K562 (cell line): Measurements from ENCODE around the gene KMT2E. TPM values are rescaled to one million over a fixed set of nuclear protein-coding genes. Genes with fewer than 3 reads are reported as not detected.

Source experiments
- ATF6 ChIP-seq: sonication (generic); formaldehyde crosslinking; IDR thresholded peaks from 2 replicates; pipeline ENCODE4 v1.4.0; 2020; ENCODE audit warnings: mild to moderate bottlenecking, missing genetic modification reagents
- CREB3 ChIP-seq: fragments of 450-650 bp; conservative IDR thresholded peaks from 2 replicates; pipeline ENCODE4 v1.6.1; 2016; ENCODE audit warnings: missing genetic modification characterization, low read depth, mild to moderate bottlenecking, missing compliant biosample characterization, moderate library complexity
- EP400 ChIP-seq: fragments of 450-650 bp; IDR thresholded peaks from 2 replicates; pipeline ENCODE4 v1.6.1; 2017; ENCODE audit warnings: antibody characterized with exemption, mild to moderate bottlenecking, moderate library complexity
- FOXJ3 ChIP-seq: sonication (generic); formaldehyde crosslinking; IDR thresholded peaks from 2 replicates; pipeline ENCODE4 v1.4.0; 2020; ENCODE audit warnings: mild to moderate bottlenecking, missing genetic modification reagents
- HDAC3 ChIP-seq: fragments of 450-650 bp; IDR thresholded peaks from 2 replicates; pipeline ENCODE4 v1.6.1; 2018; ENCODE audit warnings: borderline replicate concordance, mild to moderate bottlenecking, moderate library complexity; ENCODE audit not compliant: partially characterized antibody
- HEY1 ChIP-seq: fragments of 250-450 bp; sonication (Bioruptor Pico); IDR thresholded peaks from 2 replicates; pipeline ENCODE4 v1.5.0; 2020; ENCODE audit warnings: mild to moderate bottlenecking, moderate library complexity, borderline replicate concordance
- ILF3 ChIP-seq: fragments of 450-650 bp; IDR thresholded peaks from 2 replicates; pipeline ENCODE4 v1.6.1; 2018; ENCODE audit warnings: antibody characterized with exemption, mild to moderate bottlenecking, moderate library complexity, borderline replicate concordance
- MTA2 ChIP-seq: fragments of 450-650 bp; IDR thresholded peaks from 2 replicates; pipeline ENCODE4 v1.6.1; 2016; ENCODE audit warnings: low read depth
- NR4A1 ChIP-seq, 2 experiments: fragments of 250-450 bp in 1 of 2; fragments of 450-650 bp in 1 of 2; sonication (Bioruptor Pico) in 1 of 2; IDR thresholded peaks; 2 replicates each; pipeline versions ENCODE4 v1.4.0 to v1.6.1; 2016 to 2020; ENCODE audit warnings: mild to moderate bottlenecking in 2 of 2, missing compliant biosample characterization in 1 of 2, missing genetic modification characterization in 1 of 2, moderate library complexity in 1 of 2
- PHB2 ChIP-seq: fragments of 450-650 bp; IDR thresholded peaks from 2 replicates; pipeline ENCODE4 v1.6.1; 2017; ENCODE audit warnings: low read depth
- SIRT6 ChIP-seq: IDR thresholded peaks from one replicate; pipeline ENCODE4 v1.6.1; 2012; ENCODE audit warnings: low read depth, mild to moderate bottlenecking, control low read depth, inconsistent platforms, low read length, moderate library complexity
- SMARCB1 ChIP-seq: IDR thresholded peaks from 2 replicates; pipeline ENCODE4 v1.6.1; 2011; ENCODE audit warnings: improper control_type of control experiment, low read depth; ENCODE audit not compliant: insufficient read length
- SMARCE1 ChIP-seq: fragments of 450-650 bp; IDR thresholded peaks from 2 replicates; pipeline ENCODE4 v1.7.1; 2016; ENCODE audit warnings: mild to moderate bottlenecking
- TEAD1 ChIP-seq, 2 experiments: fragments of 450-650 bp in 1 of 2; sonication (generic) in 1 of 2; formaldehyde crosslinking; IDR thresholded peaks; 2 replicates each; pipeline versions ENCODE4 v1.4.0 to v1.8.0; 2020 to 2022; ENCODE audit warnings: mild to moderate bottlenecking in 2 of 2, missing genetic modification reagents in 1 of 2
- ZBTB49 ChIP-seq: sonication (generic); formaldehyde crosslinking; IDR thresholded peaks from 2 replicates; pipeline ENCODE4 v1.8.0; 2022; ENCODE audit warnings: missing genetic modification reagents, mild to moderate bottlenecking, borderline replicate concordance
- ZBTB5 ChIP-seq: fragments of 450-650 bp; IDR thresholded peaks from 2 replicates; pipeline ENCODE4 v1.6.1; 2017; ENCODE audit warnings: antibody characterized with exemption
- ZFP1 ChIP-seq: fragments of 450-650 bp; formaldehyde crosslinking; IDR thresholded peaks from 2 replicates; pipeline ENCODE4 v1.4.0; 2020; ENCODE audit warnings: mild to moderate bottlenecking, mixed read lengths
- ZNF23 ChIP-seq: fragments of 250-450 bp; sonication (Bioruptor Pico); IDR thresholded peaks from 2 replicates; pipeline ENCODE4 v1.4.0; 2020; ENCODE audit warnings: mild to moderate bottlenecking
- ZNF584 ChIP-seq: fragments of 200-800 bp; sonication (Bioruptor generic); IDR thresholded peaks from 2 replicates; pipeline ENCODE4 v1.6.1; 2016; ENCODE audit warnings: low read depth, mild to moderate bottlenecking, missing genetic modification characterization, missing compliant biosample characterization
- ZSCAN32 ChIP-seq: fragments of 450-650 bp; formaldehyde crosslinking; IDR thresholded peaks from 2 replicates; pipeline ENCODE4 v1.4.0; 2020; ENCODE audit warnings: mild to moderate bottlenecking, moderate library complexity
- polyA plus RNA-seq, 8 experiments: library from polyadenylated mRNA; depleted of rRNA in 4 of 8; stranded (reverse) in 5 of 8; unstranded in 3 of 8; fragments of >200 nt; fragmentation: Nextera tagmentation in 2 of 8; fragmentation: Illumina TruSeq in 1 of 8; extraction: Ambion mirVana in 2 of 8; extraction: Trizol in 1 of 8; gene quantifications; 2 replicates each; pipeline versions ENCODE4 v1.2.1 to v1.2.3, GENCODE V29; 2011 to 2014; ENCODE audit warnings: inconsistent platforms in 1 of 8, missing spikeins in 1 of 8
- total RNA-seq, 7 experiments: library from RNA; depleted of rRNA in 6 of 7; stranded (reverse); fragments of >200 nt in 6 of 7; fragmentation: Illumina TruSeq in 2 of 7; extraction: Trizol in 2 of 7; gene quantifications; 2 replicates each; pipeline versions ENCODE4 v1.2.1 to v1.2.3, GENCODE V29; 2011 to 2021; ENCODE audit warnings: low replicate concordance in 1 of 7

The KMT2E gene
- total and polyA plus RNA-seq, 9 of the 15 experiments (the other 6 are each of a cell fraction or from before 2014, with no cell fraction given): 8.9 to 55.3 (median 38.1) TPM

- TF ChIP-seq NR4A1 (CRISPR knock-in tag; IDR thresholded peaks at IDR 0.05): no peak
- TF ChIP-seq NR4A1 (tag; IDR thresholded peaks at IDR 0.05): no peak
- 0 out of 2 replicates have a peak, but pooled peaks have one; percentile 15 for TF ChIP-seq HEY1 (CRISPR knock-in tag)
- TF ChIP-seq MTA2: no peak
- no peak for TF ChIP-seq ILF3
- TF ChIP-seq SIRT6: no peak
- no peak for TF ChIP-seq ZFP1
- TF ChIP-seq TEAD1 (CRISPR knock-in tag; IDR thresholded peaks at IDR 0.05): peak in 1 of 2 experiments; percentile 61; a peak in 1 of 4 replicates
- no peak for TF ChIP-seq ATF6 (CRISPR knock-in tag)
- TF ChIP-seq EP400: 0 out of 2 replicates have a peak, but pooled peaks have one; percentile 14
- no peak for TF ChIP-seq SMARCE1
- TF ChIP-seq PHB2: no peak
- no peak for TF ChIP-seq SMARCB1
- peak; percentile 38 for TF ChIP-seq HDAC3
- TF ChIP-seq ZNF23 (CRISPR knock-in tag): 0 out of 2 replicates have a peak, but pooled peaks have one; percentile 39
- TF ChIP-seq CREB3: no peak
- TF ChIP-seq FOXJ3 (CRISPR knock-in tag): no peak
- TF ChIP-seq ZBTB49 (CRISPR knock-in tag): no peak
- no peak for TF ChIP-seq ZSCAN32
- no peak for TF ChIP-seq ZBTB5
- no peak for TF ChIP-seq ZNF584
These were observed 7.5 kb upstream of the KMT2E start (continued) for GRCh38 chr7:105006367-105007136.
